ENCODE results near the gene PLEKHA6.
A peak's percentile ranks its signal among the peaks of the same experiment; 100 is the strongest.

PLEKHA6 gene

GRCh38 chr1:204227996-204228785, 131.5 kb downstream of the PLEKHA6 start:
- DNase-seq: no peak

- DNase-seq: no peak
These were observed 132.4 kb downstream of the PLEKHA6 start for GRCh38 chr1:204227351-204227750.

DNA sequence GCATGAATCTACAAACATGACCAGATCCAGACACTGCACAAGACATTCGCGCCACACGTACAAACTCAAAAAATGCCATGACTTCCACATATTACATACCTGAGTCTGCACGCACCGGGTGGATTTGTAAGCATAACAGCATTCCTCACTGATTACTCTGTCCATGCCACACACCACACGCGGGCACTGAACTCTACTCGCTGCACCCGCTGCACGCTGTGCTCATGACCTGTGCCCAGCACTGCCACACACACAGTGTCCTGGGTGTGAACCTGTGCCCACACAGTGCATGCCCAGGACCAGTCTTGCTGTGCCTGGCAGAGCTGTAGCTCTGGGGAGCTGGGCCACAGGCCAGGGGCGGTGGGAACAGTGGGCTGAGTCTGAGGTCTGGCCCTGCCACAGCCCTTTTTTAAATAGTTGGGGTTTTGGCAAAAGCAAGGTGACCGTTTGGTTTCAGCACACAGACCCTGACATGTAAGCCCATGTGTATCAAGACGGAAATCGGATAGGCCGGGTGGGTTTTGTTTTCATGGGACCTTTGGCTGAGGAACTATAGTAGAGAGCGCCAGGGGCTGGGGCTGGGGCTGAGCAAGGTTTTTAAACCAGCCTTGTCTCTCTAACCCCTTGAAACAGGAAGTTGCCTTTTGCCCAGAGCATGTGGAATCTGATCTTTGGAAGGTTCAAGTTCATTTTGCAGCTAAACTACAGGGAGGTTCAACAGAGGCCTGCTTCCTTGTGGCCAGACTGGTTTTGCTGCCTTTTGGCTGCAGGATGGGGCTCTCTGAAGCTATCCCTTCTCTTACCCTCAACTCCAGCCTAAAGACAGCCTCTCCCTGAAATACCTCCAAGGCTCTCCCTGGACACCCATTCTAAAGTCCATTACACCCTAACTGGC, 133.6 kb downstream of the PLEKHA6 start:
- DNase-seq: no peak

DNA sequence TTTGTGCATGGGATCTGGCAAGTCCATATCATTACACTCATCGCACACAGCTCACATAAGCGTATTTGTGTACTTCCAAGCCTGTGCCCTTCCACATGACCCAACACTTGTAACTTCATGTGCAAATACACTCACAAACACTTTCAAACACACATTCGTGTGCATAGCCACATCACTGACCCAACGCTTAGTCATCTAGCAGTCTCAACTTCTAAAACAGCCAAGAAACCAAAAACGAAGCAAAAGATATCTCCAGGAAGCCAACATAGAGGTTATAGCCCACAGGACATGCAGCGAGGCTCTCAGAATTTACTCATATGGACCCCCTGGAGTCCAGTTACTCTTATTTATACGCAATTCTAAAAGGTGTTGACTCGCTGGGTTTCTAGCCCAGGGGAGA, 135.1 kb downstream of the PLEKHA6 start:
- no peak for DNase-seq

DNA sequence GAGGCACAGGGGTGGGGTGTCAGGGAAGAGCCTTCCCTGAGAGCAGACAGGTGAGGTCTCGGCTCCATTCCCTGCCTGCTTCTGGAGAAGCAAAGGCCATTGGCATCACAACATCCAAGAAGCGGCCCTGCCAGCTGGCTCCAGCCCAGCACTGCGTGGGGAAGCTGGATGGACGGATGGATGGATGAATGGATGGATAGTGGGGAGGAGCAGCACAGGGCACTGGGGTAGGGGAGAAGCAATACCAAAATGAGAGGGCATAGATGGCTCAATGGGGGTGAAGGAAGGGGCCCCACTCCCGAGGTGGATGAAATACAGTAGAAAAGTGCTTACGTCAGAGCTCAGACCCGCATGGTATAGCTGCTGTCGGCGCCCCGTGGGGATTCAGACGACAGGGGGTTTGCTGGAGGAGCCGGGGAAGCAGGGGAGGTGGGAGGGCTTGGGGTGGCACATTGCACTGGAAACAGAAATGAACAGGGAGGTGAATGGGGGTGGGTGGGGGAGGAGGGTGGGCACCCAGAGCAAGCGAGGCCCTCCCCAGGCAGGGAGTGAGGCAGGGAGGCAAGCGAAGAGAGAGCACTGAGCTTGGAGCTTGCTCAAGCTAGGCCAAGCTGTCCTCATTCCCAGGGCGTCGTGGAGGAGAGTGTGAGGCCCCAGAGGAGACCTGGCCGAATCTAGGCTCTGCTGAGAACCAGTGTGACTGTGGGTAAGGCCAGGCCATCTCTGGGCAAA, 136.4 kb downstream of the PLEKHA6 start:
- DNase-seq: no peak

- no peak for DNase-seq
These were observed 137.0 kb downstream of the PLEKHA6 start for GRCh38 chr1:204222764-204223055.

DNA sequence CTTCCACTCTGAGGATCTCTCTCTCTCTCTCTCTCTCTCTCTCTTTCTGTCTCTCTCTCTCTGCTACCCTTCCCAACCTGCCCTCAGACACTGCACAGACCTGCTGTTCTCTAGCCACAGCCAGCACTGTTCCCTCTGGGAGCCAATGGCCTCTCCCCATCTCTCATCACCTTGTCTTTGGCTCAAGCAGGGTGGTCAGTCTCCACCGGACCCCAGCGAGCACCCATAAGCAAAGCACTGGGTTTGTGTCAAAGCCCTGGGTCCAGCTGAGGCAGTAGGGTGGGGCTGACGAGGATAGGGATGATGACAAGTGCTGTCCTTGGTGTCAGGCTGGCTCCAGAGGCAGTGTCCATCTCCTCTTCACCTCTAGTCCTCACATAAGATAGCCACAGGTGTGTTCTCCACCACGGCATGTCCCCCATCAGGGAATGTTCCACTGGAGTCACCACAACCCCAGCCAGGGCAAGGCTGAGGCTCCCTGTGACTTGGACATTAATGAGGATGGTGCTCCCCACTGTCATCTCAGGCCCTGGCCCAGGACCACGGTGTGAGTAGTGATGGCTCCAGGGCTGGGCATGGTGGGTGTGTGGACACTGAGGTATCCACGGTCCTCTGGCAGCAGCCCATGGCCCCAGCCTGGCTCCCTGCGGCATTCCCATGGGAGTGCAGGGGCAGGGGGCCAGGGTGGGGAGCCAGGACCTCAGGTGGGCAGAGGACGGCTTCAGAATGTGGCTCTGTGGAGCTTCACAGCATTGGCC, 137.5 kb downstream of the PLEKHA6 start:
- DNase-seq: no peak

- DNase-seq: no peak
These were observed 138.5 kb downstream of the PLEKHA6 start for GRCh38 chr1:204221271-204221670.

- DNase-seq: no peak
These were observed 139.6 kb downstream of the PLEKHA6 start for GRCh38 chr1:204219971-204220616.

GRCh38 chr1:204218552-204218951, 141.2 kb downstream of the PLEKHA6 start:
- DNase-seq: no peak

GRCh38 chr1:204217648-204218000, 142.1 kb downstream of the PLEKHA6 start:
- no peak for DNase-seq

DNA sequence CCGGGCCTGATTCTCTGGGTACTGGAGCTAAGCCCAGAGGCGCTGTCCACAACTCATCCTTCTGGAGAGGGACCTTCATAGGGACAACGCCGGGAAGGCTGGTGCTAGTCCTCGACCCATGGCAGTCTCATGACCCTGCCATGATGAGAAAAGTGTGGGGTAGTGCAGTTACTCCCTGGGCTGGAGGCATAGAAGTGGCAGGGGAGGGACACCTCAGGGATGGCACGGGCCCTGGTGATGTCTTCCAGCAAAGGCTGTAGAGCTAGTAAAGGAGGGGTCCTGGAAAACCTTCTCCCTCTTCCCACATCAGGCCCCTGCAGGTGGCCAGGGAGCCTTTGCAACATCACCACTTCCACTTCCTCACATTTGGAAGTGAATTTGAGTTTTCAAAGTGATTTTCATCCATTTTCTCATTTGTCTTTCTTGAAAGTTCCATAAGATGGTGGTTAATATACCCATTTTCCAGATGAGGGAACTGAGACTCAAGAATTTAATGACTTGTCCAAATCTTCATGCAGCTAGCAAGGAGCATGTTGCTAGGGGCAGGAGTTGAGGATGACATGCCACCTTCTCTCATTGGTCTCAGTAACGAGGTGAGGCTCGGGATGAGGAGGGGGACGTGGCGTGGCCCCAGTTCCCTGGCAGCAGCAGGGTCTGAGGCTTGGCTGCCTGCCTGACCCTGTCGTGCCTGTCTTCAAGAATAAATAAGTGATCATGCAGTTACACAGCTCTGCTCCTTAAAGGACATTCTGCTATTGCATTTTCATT, 142.7 kb downstream of the PLEKHA6 start:
- DNase-seq: no peak

GRCh38 chr1:204216236-204216635, 143.5 kb downstream of the PLEKHA6 start:
- no peak for DNase-seq

DNA sequence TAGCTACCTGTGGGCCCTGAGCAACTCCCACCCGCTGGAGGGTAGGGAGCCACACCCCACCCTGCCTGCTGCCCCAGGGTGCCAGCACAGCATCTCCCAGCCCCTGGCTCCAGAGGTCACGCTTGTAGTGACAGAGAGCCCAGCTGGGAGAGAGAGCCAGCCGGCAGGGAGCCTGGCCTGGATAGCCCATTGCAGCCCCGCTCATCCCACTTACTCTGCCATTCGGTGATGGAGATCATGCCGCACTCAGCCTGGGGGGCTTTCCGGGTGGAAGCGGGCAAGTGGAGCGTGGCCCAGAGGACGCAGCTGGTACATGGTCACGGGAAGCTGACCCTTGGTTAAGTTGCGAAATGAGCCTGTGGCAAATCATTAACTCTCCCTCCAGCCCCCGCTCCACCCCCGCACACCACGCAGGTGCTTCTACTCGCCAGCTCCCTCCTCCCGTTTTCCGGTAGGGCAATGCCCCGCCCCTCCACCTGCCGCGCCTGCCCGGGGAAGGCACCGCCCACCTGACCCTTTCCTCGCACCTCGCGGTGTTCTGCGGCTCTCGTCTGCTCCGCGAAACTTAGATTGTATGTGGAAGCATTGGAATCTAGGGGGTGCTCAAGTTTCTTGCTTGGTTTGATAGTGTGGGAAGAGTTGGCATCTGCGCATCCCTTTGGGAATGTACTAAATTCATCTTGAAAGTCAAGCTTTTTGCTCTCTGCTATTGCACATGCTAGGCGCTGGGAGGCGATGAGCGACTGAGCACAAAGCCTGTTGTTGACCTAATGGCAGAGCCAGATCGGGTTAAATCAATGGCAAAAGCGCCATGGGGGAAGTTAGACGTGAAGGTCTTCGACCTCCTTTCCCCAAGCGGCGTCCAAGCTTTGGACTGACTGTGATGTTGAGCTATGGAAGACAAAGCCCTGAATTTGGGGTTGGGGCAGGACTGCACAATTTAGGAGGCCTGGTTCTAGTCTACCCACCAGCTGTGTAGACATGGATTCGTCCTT, 145.8 kb downstream of the PLEKHA6 start, which contains the start of gene GOLT1A:
Gene GOLT1A, minus strand, starts transcription at position 321 of the 995 bp plus-strand sequence. Its CDS starts 82 bp downstream, at position 239.
- peak; percentile 81 for DNase-seq

GRCh38 chr1:204212715-204213114, 147.0 kb downstream of the PLEKHA6 start:
- DNase-seq: no peak

GRCh38 chr1:204211046-204211445, 148.7 kb downstream of the PLEKHA6 start:
- no peak for DNase-seq

GRCh38 chr1:204207136-204207616, 152.6 kb downstream of the PLEKHA6 start:
- DNase-seq: peak; percentile 55

GRCh38 chr1:204206121-204206520, 153.6 kb downstream of the PLEKHA6 start:
- DNase-seq: no peak

GRCh38 chr1:204205486-204205885, 154.2 kb downstream of the PLEKHA6 start:
- no peak for DNase-seq

- DNase-seq: no peak
These were observed 154.8 kb downstream of the PLEKHA6 start for GRCh38 chr1:204204944-204205343.
